ENCODE data around the gene DOCK2.

DNA sequence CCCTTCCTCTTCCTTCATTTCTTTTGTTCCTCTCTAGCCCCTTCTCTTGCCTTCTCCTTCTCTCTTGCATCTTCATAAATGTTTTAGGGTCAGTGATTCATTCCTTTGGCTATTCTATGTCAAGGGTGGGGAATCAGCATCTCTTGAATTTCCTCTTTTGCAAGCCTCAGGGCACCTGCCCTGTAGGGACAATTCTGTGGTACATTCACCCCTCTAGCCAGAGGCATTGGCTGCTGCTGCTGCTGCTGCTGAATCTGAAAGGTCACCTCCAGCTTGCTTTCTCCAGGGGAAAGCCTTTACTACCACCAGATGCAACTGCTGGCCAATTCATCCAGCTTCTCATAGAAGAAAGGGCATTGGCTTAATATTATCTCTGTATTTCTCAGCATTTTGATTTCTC is 255.9 kb downstream of the DOCK2 start:
- TF ChIP-seq EZH2 (IDR thresholded peaks at IDR 0.05; ENCODE audit: borderline replicate concordance, low read depth, low read length, severe bottlenecking), result no peak
- TF ChIP-seq CTCF (IDR thresholded peaks at IDR 0.05; ENCODE audit: borderline replicate concordance, extremely low read depth, low read length, poor library complexity, severe bottlenecking), result no peak
